ENCODE data around the gene KCNJ4.

Gene KCNJ4

DNA sequence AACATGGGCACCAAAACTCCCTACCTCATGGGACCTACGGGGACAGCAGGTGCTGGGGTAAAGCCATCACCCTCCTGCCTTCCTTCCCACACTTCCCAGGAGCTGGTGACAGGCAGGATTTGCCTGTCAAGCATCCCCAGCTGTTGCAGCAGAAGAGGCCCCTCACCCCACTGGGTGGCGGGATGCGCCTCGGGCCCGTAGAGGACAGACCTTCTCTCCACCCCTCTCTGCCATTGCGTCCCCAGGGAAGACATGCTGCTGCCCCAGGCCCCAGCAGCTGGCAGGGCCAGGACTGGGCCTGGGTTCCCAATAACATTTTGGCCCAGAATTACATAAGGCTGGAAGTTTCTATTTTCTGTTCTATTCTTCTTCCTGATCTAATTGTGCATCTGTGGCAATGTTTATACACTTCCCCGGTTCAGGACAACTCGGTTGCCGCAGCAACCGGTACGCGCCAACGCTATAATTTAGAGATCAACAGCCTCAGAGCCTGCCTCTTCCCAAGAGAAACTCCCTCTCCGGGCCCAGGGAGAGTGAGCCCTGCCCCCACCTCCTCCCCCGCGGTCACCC, 25.4 kb downstream of the KCNJ4 start:
- peak; percentile 60 for DNase-seq

DNA sequence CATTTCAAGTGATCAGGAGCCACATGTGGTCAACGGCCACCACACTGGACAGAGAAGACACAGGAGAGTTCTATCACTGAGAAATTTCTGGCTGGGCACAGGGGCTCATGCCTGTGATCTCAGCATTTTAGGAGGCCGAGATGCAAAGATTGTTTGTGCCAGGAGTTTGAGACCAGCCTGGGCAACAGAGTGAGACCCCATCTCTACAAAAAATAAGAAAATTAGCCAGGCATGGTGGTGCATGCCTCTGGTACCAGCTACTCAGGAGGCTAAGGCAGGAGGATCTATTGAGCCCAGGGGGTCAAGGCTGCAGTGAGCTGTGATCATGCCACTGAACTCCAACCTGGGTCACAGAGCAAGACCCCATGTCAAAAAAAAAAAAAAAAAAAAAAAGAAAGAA, 26.3 kb downstream of the KCNJ4 start:
- DNase-seq = no peak

DNA sequence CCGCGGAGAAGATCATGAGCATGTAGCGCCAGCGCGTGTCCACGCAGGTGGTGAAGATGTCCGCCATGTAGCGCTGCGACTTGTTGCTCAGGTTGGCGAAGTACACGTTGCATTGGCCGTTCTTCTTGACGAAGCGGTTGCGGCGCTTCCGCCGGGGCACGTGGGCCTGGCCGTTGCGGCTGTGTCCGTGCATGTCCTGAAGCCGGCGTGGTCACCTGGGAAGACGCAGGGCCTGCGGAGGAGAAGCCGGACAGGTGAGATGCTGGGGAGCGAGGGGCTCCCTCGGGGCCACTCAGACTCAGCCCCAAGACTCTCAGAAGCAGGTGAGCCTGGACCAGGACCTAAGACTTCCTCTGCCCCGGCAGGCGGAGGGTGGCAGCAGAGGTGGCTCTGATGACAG, 27.1 kb downstream of the KCNJ4 start:
- DNase-seq = no peak

DNA sequence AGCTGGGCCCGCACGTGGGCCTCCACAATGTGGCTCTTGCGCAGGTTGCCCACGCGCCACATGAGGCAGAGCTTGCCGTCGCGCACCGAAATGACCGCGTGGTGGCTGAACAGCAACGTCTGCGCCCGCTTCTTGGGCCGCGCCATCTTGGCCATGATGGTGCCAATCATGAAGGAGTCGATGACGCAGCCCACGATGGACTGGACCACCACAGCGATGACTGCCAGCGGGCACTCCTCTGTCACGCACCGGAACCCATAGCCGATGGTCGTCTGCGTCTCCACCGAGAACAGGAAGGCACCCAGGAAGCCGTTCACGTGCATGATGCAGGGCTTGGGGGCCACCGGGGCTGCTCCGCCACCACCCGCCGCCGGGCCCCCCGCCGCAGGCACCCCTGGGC, 27.5 kb downstream of the KCNJ4 start:
- DNase-seq = no peak

DNA sequence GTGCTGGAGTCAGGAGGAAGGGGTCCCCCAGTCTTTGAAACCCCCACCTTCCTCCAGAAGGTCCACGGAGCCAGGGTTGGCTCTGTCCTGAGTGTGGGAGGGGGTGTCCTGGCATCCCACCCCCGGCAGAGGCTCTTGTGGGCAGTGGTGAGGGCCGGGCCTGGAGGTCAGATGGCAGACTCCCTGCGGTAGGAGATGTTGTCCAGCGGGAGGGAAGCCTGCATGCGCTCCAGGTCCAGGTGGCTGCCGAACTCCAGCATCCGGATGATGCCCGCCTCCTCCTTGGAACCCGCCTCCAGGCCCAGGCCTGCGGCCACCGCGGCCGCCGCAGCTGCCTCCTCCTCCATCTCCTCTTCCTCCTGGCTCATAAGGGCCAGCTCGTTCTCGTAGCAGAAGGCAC, 28.4 kb downstream of the KCNJ4 start:
- DNase-seq = no peak

DNA sequence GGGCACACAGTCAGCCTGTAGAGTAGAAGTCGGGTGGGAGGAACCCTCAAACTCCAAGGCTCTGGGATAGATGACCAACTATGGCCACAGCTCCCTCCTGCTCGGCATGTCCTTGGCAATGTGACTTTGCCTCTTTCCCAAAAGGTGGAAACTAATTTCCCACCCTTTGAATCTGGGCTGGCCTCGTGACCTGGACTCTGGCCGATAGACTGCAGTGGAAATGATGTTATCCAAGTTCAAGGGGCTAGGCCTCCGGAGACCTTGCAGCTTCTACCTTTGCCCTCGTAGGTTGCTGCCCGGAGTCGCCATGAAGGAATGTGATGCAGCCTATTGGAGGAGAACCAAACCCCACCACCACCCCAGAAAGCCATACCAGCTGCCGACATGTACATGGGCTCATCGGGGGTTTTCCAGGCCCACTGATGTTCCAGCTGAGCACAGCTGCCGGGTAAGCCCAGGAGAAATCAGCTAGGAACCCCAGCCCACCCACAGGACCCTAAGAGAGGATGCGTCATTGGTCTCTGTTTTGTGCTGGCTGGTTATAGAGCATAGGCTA, 30.4 kb downstream of the KCNJ4 start:
- DNase-seq = no peak

DNA sequence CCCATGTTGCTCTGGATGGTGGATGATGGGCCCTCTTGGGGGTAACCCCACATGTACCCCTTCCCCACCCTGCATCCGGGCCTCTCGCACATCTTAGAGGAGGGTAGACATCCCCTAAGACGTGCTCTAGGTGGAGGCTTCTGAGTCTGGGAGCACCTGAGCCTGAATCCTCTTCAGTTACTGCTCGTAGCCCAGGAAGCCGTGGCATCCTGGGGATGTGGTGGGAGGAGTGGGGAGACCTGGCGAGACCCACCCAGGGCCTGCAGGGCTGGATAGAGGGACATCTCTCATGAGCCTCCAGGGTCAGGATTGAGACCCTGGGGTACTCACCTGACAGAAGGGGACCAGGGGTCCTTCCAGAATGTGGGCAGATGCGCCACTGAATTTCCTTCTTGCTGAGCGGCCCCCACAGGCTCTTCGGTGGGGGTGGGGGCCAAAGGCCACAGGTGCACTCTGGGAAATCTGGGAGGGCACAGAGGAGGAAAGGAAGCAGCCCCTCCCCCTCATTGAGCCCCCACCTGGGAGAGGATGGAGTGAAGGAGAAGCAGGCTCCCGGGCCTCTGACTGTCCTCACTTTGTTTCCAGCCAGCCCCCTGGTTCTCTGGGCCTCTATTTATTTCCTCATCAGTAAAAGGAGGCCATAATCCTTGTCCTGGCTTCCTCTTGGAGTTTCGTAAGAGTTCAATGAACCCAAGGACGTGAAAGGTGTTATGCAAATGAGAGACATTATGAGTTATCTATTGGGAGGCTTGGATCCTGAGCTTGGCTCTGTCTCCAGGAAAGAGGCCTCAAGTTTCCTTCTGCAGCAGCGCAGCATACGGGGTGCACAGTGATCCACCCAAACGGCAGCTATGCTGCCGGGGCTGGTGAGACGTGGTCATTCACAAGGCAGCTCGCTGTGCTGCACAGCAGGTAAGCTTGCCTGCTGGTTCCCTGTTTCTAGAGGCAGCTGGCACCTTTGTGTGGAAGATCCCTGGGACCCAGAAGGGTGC, 31.2 kb downstream of the KCNJ4 start:
- no peak for DNase-seq

DNA sequence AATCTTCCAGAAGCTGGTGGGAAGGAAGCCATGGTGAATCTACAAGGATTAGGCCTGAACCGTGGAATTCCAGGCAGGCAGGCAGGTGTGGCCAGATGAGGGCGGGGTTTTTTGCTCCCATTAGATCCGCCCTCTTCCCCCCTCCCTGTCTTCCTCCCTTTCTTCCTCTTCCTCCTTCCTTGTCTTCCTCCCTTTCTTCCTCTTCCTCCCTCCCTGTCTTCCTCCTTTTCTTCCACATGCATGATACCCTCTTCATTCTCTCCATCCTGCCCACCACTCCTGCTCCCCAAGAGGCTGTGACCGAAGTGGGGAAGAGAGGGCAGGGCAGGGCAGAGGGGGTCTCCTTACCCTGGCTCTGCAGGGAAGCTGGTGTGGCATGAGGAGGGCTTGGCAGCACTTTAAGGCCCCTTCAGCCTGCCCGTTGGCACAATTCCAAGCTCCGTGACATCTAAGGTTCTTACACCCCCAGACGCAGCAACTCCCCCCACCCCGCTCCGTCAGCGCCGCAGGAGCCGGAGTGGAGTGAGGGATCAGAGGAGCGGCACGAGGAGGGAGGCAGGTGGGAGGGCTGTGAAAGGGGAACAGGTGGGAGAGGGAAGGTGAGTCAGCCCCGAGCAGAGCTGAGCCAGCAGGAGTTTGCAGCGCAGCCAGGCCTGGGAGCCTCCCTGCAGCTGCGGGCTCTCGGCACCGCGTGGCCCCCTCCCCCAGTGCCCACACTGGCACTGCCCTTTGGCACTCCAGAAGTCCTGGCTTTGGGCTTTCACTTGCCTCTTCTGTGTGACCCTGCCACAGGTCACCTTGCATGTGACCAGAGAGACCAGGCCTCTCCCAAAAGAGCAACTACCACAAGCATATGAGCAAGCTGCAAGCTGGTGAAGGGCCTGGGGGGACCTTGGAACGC, 32.1 kb downstream of the KCNJ4 start:
- DNase-seq = no peak

DNA sequence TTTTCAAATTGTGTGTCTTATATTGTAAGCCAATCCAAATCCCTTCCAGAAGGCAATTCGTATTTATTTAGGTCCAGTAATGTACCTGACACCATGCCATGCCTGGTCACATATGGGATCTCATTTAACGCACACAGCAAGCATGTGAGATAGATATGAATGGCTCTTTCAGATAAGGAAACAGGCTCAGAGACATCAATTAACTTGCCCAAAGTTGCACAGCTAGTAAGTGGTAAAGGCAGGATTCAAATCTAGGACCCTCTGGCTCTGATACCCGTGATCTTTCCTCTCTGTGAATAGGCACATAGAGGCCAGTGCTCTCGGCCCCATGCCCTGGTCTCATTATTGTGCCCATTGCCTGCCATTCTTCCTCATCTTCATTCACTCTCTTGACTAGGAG, 34.3 kb downstream of the KCNJ4 start:
- no peak for DNase-seq

DNA sequence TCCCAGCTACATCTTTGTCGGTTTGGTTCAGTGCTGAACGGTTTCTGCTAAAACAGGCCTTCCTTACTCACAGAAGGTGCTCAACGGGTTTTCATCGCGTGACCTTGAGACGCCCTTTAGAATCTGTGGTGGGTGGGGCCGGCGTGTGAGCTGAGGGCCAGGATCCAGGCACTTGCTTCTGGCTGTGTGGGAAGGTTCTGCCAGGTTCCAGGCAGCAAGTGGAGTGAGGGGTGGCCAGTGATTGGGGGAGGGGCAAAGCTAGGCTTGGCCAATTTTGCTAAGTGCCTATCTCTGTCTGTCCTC, 35.2 kb downstream of the KCNJ4 start:
- DNase-seq = no peak

DNA sequence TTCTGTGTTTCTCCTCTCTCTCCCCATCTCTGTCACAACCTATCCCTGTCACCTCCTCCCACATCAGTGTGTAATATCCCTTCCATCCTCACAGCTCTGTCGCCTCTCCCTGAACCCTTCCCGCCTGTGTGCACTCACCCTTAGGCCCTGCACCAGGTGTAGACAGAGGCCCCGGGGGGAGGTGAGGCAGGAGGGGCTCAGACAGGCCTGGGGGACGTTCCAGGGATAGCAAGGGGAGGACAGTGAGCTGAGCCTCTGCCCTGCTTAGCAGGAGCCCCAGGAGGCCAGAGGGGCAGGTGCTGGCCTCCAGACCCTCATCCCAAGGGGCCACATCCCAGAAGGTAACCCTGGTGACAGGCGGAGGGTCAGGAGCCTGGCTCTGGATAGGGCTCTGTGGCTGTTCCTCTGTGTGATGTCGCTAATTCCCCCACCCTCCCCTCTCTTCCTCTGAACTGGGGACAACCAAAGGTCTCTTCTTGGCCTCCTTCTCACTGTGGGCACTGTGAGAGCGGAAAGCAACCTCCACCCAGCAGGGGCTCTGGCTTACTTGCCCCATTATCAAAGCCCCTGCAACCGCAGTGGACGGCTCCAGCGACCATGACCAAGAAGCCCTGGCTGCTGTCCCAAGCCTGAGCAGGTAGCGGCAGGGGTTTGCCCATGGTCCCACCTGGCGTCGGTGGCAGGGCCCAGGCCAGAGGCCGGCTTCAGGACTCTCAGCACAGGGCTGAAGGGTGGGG, 35.7 kb downstream of the KCNJ4 start:
- no peak for DNase-seq

DNA sequence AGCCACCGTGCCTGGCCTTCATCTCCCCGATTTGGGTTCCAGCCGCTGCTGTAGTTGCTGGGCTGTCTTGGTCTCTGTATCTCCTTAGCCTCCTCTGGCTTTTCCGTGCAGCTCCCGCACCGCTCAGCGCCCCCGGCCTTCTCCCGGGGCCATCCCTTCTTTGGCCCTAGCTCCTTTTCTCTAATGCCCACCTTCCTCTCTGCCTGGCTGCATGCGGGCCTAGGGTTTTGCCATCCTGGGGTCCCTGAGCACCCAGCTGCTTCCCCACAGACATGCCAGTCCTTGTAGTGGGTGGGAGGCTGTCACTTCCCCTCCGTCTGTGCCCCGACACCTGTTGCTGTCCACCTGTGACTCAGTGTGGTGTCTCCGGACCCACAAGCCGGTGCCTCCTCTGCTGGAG, 36.4 kb downstream of the KCNJ4 start:
- no peak for DNase-seq

DNA sequence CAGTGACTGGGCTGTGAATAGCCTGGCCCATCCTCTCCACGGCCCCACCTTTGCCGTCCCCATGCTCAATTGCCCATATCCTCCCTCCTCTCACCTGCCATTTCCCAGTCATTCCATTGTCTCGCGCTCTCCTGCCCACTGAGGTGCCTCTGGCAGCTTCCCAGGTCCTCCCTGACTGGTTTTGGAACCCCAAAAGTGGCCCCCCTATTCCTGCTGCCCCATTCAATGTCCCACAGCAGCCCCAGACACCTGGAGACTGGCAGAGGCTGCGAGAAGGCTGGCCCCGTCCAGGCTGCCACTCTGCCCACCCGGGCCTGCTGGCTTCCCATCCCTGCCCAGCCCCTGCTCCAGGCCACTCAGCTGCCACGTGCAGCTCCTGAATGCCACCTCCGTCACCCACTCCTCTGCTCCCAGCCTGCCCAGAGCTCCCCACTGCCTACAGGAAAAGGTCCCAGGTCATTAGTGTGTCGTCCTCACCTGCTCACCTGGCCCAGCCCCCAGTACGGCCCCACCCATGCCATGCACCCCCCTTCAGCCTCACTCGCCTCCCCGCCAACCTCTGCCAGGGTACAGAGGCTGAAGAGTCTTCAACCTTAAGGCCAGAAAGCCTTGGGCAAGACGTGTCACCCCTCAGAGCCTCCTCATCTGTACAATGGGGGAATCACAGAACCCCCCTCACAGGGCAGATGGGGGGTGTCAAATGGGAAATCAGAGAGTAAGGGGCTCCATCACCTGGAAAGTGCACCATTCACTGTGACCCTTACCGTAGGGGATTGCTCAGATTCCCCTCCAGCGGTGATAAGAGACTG, 37.5 kb downstream of the KCNJ4 start:
- DNase-seq = no peak

DNA sequence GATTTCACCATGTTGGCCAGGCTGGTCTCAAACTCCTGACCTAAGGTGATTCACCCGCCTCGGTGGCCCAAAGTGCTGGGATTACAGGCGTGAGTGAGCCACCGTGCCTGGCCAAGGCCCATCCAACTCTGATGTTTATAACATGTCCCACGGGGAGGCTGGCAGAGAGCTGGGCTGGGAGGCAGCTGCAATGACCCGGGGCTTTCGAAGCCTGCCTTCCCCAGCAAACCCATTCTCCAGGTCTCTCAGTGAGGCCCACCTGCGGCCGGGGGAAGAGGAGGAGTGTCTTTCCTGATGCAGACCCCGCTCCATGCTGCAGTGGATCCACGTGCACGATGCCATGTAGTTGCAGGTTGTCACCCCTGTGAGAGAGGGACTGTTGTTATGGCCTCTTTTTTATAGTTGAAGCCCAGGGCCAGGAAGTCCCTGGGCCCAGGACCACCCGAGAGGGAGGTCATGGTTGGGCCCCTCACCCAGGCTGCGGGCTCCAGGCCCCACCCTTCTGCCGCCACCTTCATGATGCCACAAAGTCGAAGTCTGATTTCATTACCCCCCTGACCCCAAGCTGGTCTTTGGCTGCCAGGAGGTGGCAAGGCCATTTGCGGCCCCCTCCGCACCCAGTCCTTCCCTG, 38.3 kb downstream of the KCNJ4 start:
- no peak for DNase-seq

DNA sequence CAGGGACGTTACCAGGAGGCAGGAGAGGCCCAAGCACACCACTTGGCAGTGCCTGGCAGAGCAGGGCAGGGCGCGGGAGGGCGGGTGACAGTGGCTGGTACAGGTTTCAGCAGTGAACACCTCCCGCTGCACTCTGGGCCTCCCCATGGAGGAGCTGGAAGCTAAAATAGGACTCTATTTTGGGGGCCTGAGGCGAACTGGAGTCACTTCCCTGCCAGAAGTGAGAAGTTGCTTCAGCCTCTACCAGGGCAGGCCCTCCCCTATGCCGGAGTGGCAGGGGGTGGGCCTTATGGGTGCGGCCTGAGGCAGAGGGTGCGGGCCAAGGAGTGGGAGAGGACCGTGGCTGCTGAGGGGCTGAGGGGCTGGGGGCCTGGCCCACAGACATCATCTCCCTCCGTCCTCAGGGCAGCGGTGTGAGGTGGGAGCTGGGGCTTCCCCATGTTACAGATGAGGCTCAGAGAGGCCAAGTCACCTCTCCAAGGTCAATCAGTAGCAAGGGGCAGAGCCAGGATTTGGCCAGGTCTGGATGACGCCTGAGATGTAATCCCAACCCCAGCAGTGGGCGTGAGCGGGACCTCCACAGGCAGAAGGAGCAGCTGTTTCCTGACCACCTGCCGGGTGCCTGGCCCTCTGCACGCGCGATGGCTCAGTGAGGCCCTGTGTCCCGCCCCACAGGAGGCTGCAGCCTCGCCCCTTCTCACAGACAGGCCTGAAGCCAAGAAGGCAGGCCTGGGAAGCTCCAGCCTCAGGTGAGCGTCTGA, 39.3 kb downstream of the KCNJ4 start:
- no peak for DNase-seq

DNA sequence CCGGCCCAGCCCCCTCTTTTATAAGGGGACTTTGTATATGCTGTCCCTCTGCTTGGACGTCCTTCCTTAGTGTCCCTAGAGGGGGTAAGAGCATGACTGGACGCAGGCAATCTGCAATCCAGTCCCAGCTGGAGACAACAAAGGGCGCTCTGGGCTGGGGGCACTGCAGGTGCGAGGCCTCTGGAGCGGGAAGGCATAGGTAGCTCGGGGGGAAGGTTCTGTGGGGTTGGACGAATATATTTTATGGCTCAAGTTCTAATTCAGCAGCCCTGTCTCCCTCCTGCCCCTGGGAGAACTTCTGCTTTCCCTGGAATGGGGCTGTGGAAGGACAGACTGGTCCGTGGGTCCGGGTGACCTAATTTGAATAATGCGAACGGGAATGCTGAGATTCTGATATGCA, 40.0 kb downstream of the KCNJ4 start:
- no peak for DNase-seq

DNA sequence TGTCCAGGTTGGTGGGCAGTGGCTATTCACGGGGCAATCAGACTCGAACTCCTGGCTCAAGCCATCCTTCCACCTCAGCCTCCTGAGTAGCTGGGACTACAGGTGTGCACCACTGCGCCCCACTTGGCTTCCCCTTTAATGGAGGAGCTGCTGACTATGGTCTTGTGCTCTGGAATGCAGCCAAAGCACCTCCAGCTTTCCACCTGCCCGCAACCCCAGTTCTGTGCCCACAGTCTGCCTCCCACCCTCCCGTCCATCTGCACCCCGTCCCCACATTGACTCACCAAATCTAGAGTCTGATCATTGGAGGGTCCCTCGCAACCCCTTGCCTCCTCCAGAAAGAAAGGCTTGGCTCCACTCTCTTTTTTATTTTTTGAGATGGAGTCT, 41.0 kb downstream of the KCNJ4 start:
- no peak for DNase-seq

DNA sequence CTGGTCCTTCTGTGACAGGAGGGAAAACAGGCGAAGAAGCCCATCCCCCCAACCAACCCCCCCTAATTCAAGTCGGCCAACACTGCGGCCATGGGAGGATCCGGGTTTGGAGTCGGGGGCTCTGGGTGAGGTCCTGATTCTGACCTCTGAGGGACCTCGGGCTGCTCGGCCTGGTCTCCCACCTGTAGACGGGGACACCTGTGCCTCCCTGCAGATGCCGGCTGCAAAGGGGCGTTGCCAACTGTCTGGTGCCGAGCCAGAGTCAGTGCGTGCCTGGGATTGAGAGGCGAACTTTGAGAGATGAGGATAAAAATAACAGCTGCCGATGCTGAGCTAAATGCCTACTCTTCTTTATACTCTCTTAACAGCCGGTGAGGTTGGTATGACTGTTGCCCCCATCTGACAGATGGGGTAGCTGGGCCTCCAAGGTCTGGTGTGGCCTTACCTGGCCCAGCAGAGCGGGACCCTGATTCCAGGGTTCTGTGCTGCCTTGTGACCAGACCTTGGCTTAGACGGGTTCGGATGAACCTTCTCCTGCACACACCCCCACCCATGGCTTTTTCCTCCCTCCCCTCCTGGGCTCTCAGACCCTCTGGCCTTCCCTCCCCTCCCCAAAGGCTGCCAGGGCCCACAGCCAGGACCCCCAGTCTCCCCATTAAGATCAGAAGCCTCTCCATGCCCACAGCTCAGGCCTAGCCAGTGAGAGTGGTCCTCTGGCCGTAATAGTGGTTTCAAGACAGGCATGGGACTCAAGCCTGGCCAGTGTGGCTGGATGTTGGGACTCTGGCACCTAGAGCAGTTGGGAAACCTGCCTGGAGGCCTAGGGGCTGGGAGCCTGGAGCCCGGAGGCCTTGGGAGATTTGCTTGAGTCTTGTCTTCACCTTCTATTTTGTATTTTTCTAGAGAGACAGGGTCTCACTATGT, 41.7 kb downstream of the KCNJ4 start:
- peak; percentile 60 for DNase-seq

DNA sequence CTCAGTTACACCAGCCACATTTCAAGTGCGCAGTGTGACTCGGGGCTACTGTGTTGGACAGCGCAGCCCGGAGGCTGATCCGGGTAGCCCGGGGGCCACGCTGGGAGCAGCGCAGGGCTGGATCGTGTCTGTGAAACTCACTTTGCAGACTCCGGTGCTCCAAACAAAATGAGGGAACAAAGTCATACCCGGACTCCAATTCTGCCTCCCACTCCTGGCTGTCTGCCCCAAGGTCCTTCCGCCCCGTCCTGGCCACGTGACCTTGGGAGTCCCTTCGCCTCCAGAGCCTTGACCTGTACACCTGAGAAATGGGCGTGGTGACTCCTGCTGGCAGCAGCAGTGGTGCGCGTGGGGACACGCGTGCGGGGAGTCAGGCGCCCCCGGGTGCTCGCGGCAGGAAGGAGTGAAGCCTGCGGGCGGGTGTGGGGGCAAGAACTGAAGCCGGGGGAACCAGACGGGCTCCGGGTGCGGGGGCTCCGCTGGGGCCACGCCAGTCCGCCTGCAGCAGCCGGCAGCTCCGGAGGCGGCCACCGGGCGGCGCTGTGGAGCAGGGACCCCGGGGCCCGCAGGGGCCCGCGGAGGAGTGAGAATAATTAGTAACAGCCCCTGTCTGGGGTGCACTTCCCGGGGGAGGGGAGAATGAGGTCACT, 42.4 kb downstream of the KCNJ4 start:
- DNase-seq = no peak
